Esophagus muscularis mucosa (tissue), 4 donors: ENCODE results near the gene IL10.

Source experiments
- EP300 ChIP-seq: sonication (generic); formaldehyde crosslinking; IDR thresholded peaks from one replicate; pipeline ENCODE4 v1.6.1; 2017; ENCODE audit warnings: antibody characterized with exemption
- POLR2A ChIP-seq: fragments of 450-650 bp; IDR thresholded peaks from one replicate; pipeline ENCODE4 v1.6.1; 2017; ENCODE audit warnings: antibody characterized with exemption, moderate library complexity, mild to moderate bottlenecking, low read depth
- POLR2AphosphoS5 ChIP-seq, 2 donors: sonication (generic); formaldehyde crosslinking; IDR thresholded peaks; one replicate each; pipeline ENCODE4 v1.6.1; 2017; ENCODE audit warnings: antibody characterized with exemption in 2 of 2
- TF ChIP-seq, protein P1 (sequence below), 3 experiments: fragments of 200-600 bp in 2 of 3; fragments of 450-650 bp in 1 of 3; sonication (generic) in 2 of 3; IDR thresholded peaks; one replicate each; pipeline ENCODE4 v1.5.1; 2017 to 2019; ENCODE audit warnings: antibody characterized with exemption in 3 of 3, mild to moderate bottlenecking in 2 of 3, moderate library complexity in 1 of 3

DNA sequence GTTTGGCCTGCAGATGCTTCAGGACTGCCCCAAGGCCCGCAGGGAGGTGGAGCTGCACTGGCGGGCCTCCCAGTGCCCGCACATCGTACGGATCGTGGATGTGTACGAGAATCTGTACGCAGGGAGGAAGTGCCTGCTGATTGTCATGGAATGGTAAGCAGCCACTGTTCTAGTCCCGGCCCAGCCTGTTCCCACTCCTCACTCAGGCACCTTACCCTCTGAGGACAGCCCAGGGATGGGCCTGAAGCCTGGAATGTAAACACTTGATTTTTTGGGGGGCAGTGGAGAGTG is 43.7 kb downstream of the IL10 start:
- TF ChIP-seq, protein P1, sequence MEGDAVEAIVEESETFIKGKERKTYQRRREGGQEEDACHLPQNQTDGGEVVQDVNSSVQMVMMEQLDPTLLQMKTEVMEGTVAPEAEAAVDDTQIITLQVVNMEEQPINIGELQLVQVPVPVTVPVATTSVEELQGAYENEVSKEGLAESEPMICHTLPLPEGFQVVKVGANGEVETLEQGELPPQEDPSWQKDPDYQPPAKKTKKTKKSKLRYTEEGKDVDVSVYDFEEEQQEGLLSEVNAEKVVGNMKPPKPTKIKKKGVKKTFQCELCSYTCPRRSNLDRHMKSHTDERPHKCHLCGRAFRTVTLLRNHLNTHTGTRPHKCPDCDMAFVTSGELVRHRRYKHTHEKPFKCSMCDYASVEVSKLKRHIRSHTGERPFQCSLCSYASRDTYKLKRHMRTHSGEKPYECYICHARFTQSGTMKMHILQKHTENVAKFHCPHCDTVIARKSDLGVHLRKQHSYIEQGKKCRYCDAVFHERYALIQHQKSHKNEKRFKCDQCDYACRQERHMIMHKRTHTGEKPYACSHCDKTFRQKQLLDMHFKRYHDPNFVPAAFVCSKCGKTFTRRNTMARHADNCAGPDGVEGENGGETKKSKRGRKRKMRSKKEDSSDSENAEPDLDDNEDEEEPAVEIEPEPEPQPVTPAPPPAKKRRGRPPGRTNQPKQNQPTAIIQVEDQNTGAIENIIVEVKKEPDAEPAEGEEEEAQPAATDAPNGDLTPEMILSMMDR (IDR thresholded peaks at IDR 0.05): no peak
- TF ChIP-seq POLR2A (no peak), POLR2AphosphoS5 (IDR thresholded peaks at IDR 0.05) (no peak), EP300 (no peak)
